Activated CD8-positive, alpha-beta memory T cell treated with anti-CD3 and anti-CD28 coated beads, Interleukin-2, amount 50 U/mL, for 48 hours (primary cell): ENCODE data around the gene RIPK3.
"Not testable (repeated sequence)": the region's sequence is repeated elsewhere in the genome, so short reads cannot be mapped to it uniquely, and the experiment has no call there.

Experiments
- DNase-seq: peaks from one replicate; pipeline ENCODE4 v3.0.0-alpha.2; 2020

Gene RIPK3

DNA sequence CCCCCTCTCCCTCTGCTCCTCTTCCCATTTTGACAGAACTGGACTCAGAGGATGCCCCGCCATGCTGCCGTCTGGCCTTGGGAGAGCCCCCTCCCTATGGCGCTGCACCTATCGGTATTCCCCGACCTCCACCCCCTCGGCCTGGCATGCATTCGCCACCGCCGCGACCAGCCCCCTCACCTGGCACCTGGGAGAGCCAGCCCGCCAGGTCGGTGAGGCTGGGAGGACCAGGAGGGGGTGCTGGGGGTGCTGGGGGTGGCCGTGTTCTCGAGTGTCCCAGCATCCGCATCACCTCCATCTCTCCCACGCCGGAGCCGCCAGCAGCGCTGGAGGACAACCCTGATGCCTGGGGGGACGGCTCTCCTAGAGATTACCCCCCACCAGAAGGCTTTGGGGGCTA lies 29.7 kb upstream of the RIPK3 start:
- DNase-seq = no peak

DNA sequence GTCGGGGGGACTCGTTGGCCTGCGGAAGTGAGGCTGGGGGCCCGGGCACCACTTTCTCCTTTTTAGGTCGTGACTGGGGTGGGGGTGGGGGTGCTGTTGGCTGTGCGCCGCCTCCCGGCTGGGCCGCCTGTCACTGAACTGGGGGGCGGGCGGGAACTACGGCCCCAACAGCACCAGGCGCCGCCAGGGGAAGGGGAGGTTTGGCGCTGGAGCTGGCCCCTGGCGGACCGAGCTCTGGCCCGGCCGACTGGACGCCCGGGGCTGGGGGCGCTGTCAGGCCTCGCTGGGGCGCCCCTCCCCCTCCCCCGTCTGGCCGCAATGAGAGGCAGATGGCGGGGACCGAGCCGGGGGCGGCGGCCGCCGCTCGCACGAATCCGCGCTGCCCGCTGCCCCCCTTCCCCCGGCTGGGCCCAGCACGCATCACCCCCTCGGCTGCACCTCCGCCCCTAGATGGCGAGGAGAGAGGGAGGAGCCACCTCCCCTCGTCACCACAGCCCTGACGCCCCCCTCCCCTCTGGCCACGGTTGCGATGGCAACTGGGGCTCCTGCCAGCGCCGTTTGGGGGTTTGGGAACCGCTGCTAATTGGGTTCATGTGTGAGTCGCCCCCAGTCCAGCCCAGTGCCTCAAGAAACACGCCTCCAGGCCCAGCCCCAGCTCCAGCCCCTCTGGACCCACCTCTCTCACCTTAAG lies 28.9 kb upstream of the RIPK3 start:
- no peak for DNase-seq

DNA sequence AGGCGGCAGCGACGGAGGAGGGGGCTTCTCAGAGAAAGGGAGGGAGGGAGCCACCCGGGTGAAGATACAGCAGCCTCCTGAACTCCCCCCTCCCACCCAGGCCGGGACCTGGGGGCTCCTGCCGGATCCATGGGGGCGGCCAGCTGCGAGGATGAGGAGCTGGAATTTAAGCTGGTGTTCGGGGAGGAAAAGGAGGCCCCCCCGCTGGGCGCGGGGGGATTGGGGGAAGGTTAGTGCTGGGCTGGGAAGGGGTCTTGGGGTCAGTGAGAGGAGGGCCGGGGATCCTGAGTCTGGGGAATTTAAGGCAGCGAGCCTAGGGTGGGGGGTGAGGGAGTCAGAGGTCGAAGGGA lies 28.4 kb upstream of the RIPK3 start:
- DNase-seq = no peak

DNA sequence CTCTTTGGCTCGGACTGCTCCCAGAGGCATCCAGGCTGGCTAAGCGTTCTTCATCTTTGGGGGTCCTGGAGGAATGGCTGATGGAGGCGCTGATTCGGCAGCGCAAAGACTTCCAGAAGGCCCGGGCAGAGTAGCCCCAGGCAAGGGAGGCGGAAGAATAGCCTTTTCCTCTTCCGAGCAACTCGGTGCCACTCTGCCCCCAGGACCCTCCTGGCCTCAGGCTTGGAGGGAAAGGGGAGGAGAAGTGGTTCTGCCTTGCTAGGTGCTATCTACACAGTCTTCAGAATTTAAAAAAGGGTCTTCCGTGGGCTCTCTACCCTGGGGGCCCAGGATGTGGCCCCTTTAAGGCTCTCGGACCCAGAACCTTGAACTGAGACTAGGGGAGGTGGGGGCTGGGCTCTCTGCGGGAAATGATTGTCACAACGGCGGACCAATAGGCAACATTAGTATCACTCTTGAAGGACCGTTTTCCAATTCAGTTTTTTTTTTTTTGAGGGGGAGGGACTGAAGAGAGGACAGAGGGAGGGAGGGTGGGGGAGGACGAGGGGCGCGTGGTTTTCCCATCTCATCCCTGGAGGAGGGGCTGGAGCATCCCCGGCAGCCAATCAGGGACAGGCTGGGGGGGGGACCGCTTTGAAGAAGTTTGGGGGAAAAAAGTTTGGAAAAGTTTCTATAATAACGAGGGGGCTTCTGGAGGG lies 27.9 kb upstream of the RIPK3 start, which contains the start of gene NFATC4:
Gene NFATC4 (plus strand): TSS at position 671 of the 698 bp plus-strand sequence. CDS start 157 bp downstream, outside the sequence.
- DNase-seq = no peak

DNA sequence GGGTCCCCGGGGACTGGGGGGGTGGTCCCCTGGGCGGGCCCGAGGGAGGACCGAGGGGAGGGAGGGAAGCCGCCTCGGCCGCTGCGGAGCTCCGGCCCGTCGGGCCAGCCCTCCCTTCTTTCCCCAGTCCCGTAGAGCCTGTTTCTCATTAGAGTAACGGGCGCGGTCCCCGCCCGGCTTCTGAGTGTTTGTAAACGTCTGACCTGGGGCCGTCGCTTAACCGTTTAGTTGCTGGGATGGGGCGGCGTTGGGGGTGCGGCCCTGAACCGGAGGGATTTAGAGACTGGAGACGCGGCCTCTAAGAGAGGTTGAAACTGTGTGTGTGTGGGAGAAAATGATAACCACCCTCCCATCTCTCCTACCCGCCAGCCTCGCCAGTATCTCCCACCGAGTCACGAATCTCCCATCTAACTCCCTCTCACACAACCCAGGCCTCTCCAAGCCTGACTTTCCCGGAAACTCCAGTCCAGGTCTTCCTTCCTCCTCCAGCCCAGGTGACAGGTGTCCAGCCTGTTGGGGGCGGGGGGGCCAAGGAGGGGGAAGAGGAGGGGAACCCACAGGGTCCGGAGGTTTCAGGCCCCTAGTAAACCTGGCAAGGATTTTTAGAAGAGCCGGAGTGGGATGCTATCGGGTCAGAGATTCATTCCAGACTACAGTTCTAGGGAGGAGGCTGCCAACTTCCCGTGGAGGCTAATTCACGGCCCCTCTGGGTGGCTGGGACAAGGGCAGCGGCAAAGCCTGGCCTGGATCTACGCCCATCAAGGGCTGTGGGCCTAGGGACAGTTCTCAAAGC lies 27.1 kb upstream of the RIPK3 start:
- DNase-seq = peak; percentile 78

DNA sequence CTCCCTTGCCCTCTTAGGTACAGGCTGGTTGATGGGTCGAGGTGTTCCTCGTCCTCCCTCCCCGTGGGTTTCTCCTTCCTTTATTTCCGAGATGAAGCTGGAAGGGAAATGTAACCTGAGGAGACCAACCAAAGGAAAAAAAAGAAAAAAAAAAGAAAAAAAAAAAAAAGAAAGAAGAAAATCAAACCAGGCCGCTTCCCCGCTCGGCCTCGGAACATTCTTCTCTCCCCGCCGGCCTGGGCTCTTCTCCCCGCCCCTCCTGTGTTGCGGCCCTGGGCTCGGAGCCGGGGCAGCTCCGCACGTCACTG lies 26.6 kb upstream of the RIPK3 start:
- no peak for DNase-seq

DNA sequence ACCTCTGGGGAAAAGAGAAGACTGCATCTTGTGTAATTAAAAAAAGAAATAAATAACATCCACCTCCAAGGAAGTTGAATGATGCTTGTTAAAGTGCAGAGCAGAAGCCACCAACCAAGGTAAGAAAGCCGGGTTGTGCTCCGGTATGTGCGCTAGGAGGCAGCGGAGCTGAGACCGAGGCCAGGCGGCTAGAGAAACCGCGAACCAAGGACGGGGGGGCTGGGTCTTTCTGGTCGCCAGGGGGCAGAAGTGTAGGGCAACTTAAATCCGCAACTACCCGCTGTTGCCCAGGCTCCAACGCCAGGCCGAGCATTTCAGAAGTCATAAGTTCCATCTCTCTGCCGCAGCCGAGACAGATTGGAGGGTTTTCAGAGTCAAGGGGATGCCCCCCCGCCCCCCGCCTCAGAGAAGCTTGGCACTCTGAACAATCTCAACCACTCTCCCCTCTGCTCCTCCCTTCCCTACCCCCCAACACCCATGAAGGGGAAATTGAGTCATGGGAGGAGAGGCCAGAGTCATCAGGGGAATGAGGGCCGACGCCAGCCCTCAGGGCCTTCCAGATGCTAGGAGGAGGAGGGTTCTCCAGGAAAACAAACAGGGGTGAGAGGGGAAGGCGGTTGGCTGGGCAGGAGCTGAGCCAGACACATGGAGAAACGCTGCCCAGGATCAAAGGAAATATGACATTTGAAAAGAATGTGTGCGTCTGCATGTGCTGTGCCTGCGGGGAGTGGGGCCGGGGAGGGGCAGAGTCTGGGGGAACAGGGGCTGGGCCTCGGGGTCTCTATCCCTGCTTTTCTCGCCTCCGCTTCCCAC lies 26.0 kb upstream of the RIPK3 start:
- peak; percentile 86 for DNase-seq

DNA sequence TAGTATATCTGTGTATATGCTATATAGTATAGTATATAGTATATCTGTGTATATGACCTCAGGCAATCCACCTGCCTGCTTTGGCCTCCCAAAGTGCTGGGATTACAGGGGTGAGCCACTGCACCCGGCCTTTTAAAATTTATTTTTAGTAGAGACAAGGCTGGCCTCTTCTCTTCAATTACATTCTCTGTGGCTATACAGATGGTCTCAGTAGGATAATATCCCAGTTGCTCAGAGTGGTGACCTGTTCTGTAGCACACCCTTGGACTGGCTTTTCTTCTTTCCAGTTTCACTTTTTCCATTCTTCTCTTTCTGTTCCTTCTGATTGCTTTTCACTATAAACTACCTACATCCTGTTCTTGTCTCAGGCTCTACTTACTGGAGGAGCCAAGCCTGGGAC lies 25.1 kb upstream of the RIPK3 start:
- DNase-seq = no peak

DNA sequence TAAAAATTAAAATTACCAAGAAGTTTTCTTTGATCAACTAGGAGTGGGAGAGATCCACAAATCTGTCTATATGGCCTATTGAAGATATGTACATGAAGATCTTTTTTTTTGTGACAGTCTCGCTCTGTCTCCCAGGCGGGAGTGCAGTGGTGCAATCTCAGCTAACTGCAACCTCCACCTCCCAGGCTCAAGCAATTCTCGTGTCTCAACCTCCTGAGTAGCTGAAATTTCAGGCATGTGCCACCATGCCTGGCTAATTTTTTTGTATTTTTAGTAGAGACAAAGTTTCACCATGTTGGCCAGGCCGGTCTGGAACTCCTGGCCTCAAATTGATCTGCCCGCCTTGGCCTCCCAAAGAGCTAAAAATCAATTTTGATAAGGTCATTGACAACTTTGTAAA lies 23.6 kb upstream of the RIPK3 start:
- DNase-seq = no peak

DNA sequence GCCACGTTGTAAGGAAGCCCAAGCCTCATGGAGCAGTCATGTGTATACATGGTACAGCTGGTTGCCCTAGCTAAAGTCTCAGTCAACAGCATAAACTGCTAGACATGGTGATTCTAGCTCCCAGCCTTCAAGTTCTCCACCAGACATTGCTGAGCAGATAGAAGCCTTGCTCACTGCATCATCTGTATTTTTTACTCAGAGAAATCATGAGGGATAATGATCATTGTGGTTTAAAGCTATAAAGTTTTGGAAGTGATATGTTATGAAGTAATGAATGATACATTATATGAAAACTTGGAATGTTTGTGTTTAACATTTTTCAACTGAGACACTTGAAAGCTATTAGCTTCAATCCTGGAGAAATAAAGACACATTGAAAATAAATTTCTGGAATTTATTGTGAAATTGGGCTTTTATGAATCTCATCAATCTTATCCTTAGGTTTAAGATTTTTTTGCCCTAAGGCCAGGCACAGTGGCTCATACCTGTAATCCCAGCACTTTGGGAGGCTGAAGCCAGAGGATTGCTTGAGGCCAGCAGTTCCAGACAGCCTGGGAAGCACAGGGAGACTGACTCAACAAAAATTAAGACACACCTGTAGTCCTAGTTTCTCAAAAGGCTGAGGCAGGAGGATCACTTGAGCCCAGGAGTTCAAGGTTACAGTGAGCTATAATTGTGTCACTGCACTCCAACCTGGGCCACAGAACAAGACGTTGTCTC lies 22.6 kb upstream of the RIPK3 start:
- DNase-seq = no peak

DNA sequence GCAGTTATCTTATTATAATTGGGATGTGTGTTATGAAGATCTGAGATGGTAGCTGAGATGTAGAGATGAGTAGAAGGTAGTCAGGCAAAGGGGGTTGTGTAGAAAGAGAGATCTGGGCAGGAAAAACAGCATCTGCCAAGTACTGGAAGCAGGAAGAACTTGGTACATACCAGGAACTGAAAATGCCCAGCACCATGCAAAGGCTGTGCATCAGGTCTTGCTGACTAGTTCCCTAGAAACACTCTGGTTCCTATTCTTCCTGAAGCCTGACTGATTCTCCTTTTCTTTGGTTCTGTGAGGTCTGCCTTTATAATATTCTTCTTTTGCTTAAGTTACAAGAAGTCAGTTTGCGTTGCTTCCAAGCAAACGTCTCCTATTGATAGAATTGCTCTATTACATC lies 21.5 kb upstream of the RIPK3 start:
- no peak for DNase-seq

DNA sequence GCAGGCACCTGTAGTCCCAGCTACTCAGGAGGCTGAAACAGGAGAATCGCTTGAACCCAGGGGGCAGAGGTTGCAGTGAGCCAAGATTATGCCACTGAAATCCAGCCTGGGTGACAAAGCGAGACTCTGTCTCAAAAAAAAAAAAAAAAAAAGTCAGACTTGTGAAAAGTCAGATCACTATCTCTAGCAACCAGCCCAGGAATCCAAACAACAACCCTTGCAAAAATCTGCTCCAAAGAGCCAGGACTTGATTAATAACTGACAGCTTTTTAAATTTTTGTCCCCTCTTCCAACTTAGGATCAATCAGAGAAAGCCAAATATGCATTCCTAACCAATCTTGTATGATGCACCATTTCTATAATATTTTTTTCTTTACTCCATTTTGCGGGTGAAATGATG lies 20.5 kb upstream of the RIPK3 start:
- DNase-seq = no peak

DNA sequence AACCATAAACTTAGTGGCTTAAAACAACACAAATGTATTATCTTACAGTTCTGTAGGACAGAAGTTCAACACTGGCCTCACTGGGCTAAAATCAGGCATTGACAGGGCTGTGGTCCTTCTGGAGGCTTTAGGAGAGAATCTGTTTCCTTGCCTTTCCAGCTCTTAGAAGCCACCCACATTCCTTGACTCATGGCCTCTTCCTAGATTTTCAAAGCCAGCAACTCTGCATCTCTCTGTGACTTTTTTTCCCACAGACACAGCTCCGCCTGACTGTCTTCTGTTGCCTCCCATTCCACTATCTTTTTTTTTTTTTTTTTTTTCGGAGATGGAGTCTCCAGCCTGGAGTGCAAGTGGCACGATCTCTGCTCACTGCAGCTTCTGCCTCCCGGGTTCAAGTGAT lies 16.4 kb upstream of the RIPK3 start:
- no peak for DNase-seq

DNA sequence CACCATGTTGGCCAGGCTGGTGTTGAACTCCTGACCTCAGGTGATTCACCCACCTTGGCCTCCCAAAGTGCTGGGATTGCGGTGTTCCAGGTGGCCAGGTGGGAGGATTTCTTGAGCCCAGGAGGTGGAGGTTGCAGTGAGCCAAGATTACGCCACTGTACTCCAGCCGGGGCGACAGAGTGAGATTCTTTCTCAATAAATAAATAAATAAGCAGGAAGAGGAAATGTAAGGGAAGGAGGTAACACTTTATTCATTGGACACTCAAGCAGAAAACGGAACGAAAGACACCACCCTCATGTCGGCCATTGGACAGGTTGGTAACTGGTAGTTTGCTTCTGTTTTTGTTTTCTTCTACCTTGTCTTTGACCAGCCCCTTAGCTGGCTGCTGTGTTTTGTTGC lies 15.2 kb upstream of the RIPK3 start:
- no peak for DNase-seq

DNA sequence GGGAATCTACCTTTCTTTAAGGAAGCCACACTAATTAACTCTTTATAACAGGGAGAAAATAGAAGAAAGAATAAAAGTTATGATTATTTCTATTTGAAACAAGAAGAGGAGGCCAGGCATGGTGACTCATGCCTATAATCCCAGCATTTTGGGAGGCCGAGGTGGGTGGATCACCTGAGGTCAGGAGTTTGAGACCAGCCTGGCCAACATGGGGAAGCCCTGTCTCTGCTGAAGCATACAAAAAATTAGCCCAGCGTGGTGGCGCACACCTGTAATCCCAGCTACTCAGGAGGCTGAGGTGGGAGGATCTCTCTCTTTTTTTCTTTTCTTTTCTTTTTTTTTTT lies 14.7 kb upstream of the RIPK3 start:
- not testable (repeated sequence) for DNase-seq

DNA sequence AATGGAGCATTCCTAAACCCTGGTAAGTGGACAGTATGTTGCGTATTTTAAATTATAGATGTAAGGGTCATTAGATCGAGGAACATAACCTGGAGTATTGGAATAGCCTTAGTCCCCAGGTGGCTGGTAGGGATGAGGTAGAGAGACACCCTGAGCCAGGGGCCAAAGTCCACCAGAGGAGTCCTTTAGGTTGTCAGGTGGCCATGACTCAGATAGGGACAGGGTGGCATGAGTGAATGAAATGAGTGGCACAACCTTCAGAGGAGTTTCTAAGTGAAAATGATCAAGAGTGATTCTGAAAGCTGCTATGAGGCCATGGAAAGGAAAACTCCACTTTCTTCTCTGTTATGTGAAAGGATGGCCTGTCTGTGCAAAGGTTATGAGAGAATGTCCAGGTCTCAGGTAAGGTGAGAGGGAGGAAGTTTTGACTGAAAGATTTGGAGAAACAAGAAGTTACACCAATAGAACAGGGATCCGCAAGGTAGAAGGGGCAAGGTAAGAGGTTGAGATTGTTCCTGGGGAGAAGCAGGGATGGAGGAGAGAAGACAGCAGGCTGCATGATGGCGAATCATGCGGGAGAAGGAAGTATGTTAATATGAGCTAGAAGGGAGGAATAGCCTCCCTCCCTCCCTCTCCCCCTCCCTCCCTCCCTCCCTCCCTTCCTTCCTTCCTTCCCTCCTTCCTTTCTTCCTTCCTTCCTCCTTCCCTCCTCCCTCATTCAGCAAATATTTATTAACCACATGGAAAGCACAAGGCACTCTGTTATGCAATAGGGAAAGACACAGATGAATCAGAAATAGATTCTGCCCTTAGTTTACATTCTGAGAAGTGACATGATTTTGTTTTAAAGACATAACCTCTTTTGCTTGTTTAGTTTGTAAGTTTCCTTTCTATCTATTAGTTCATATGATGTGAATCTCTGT lies 14.0 kb upstream of the RIPK3 start:
- DNase-seq = no peak

DNA sequence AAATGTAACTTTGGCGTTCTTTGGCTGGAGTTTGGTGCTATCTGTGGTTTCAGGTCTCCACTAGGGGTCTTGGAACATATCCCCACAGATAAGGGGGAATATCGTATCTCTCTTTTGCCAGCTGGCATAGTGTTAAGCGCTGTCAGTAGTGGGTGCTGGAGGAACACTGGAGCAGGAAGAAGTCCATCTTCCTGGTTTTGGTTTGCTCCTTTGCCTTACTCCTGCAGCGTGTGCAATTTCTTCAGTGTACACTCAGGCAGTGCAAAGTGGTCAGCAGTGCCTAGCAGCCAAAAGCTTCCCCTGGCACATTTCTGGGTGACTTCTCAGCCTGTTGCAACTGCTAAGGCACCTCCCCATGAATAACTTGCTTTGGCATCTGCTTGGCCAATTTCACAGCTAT lies 11.7 kb upstream of the RIPK3 start:
- DNase-seq = no peak

DNA sequence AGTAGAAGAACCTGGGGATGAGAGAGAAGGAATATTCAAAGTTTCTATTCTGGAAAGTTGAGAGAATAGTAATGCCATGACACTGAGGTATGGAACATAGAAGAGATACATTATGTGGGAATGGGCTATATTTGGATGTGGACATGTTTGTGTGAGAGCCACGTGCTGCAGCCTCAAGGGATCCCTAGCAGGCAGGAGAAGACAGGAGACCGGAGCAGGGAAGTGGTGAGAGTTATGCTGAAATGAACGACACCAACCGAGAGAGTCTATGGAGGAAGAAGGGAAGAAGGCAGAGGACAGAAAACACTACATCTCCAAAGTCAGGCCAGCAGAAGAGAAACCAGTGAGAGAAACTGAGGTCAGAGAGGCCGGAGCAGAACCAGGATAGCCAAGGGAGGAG lies 10.0 kb upstream of the RIPK3 start:
- no peak for DNase-seq

DNA sequence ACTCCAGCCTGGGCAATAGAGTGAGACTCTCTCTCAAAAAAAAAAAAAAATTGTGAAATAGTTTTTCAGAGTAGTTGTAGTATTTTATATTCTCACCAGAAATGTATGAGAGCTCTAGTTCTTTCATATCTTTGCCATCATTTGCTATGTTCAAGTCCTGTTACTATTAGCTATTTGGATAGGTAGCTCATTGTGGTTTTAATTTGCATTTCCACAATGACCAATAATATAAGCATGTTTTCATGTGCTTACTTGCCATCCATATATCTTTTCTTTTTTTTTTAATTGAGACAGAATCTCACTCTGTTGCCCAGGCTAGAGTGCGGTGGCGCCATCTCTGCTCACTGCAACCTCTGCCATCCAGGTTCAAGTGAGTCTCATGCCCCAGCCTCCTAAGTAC lies 8.4 kb upstream of the RIPK3 start:
- no peak for DNase-seq

DNA sequence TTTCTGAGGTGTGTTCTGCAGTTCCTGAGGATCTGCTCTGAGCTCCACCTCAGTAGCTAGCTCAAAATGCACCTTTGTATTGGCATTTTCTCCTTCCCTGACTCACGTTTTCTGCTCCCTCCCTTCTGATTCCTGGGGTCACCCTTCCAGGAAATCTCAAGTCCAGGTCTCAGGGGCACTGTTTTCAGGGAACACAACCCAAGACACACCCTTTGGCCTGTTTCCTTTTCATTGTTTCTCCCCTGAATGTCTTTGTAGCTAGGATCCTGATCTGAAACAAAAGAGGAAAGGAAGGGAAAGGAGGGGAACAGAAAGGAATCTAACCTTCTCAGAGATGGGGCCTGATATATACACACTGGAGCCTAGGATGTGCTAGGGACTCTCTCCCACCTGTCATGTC lies 7.3 kb upstream of the RIPK3 start:
- no peak for DNase-seq

DNA sequence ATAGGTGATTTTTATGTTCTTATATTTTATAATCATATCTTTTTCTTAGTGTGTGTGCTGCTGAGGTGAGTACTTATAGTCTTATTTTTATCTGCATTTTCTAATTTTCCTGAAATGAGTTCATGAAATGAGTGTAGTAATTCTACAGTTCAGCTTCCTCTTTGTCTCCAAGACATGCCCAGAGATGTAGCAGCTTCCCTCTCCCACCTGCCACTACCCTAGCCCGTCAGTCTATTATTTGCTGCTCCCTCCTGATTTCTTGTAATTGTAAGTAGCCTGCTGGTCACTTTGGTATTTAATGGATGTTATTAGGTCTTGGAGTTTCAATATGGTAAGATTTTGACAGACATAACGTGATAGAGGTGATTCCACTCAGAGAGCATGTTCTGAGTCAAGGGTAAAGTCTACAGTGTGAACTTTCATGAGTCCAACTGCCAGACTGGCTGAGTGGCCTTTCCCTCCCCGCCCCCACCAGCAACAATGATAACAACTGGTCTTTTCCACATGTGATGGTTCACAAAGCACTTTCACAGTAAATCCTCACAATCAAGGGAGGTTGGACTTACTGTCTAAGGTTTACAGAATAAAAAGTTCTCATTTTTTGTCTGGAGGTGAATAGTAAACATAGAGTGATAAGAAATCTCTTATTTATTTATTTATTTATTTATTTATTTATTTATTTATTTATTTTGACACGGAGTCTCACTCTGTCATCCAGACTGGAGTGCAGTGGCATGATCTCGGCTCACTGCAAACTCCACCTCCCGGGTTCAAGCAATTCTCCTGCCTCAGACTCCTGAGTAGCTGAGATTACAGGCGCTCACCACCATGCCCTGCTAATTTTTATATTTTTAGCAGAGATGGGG lies 4.2 kb upstream of the RIPK3 start:
- no peak for DNase-seq
